HG02943 (cell line): ENCODE results near the gene MLX.
A peak's percentile ranks its signal among the peaks of the same experiment; 100 is the strongest.

Experiments used
- ATAC-seq: cut with Tn5 transposase; IDR thresholded peaks from one replicate; pipeline ENCODE4 v1.9.1; 2021; ENCODE audit warnings: mild to moderate bottlenecking, low read depth, moderate library complexity; ENCODE audit not compliant: unreplicated experiment

Gene MLX, protein sequence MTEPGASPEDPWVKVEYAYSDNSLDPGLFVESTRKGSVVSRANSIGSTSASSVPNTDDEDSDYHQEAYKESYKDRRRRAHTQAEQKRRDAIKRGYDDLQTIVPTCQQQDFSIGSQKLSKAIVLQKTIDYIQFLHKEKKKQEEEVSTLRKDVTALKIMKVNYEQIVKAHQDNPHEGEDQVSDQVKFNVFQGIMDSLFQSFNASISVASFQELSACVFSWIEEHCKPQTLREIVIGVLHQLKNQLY

DNA sequence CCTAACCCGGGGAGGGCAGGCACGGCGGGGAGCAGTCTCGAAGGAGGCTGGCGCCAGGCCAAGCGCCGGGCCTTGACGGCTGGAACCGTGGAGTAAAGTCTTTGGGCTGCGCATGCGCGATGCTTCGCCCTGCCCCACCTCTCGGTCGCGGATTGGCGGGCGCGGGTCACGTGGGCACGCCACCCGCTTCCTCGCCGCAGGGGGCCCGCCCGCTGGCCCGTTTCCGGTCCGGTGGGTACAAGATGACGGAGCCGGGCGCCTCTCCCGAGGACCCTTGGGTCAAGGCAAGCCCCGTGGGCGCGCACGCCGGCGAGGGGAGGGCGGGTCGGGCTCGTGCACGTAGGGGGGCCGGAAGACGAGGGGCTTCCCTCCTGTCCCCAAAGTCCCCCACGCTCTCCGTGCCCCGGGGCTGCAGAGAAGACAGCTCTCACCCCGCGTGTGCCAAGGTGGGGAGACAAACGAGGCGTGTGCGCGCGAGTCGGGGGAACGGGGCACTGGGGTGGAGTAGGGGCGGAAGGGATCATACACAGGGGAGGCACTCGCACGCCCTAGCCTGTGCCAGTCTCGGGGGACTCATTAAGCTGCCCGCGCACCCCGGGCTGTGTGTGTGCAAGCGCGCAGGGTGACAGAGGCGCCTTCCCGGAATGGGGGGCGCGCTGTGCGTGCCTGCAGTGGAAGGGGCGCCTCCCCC lies at the start of gene MLX:
Gene MLX, plus strand, starts transcription at position 218 of the 691 bp plus-strand sequence. Its CDS starts 25 bp downstream, at position 243.
- ATAC-seq: peak; percentile 47

GRCh38 chr17:42517516-42517915 lies 49.4 kb upstream of the MLX start:
- no peak for ATAC-seq

- no peak for ATAC-seq
Measured at GRCh38 chr17:42518046-42518754, 48.7 kb upstream of the MLX start.

DNA sequence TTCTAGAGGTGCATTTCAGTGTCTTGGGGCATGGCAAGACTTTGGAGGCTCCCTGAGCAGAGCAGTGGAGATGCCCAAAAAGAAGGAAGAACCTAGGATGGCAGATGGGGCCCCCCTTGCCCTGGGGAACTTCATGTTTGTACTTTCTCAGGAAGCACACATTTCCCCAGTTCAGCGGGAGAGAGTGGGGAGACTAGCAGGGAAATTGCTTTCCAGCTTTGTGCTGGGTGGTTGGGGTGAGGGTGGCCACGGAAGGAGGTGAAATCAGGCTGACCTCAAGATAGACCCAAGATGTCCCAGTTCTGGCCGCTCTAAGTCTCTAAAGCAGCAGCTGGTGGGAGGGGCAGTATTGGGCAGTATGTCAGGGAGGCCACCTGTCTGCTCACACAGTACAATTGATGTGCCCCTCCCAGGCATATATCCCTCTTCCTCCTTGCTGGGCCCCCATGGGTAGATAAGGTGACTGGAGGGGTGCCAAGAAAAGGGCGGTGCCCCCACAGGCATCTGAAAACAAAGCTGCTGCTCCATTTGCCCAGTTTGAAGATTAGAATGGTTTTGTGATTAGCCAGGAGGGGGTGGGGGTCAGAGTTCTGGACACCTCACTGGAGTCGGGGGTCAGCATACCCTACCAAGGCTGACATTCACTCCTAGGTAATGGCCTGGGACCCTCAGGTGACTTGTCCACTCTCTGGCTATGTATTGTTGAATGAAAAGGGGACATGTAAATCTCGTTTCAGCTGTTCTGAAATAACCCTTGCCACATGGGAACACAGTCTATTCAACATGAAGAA lies 48.0 kb upstream of the MLX start:
- ATAC-seq: no peak

GRCh38 chr17:42519546-42520491 lies 47.1 kb upstream of the MLX start:
- no peak for ATAC-seq

DNA sequence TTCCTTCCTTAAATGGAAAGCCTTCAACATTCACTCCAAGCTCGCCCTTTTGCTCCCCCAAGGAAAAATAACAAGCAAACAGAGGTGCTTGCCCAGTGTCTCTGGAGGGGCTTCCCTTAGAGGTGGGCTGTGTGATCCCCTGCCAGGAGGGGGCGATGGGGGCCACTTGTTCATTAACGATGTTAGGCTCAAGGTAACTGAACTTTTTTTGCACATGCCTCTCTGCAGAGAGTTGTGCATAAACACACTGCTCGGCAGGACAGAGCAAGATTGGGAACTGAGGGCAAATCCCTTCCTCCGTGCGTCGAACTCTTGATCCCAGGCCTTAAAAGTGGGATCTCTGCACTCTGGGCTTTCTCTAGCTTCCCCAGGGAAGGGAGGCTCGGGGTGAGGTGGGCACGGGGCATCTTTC lies 46.4 kb upstream of the MLX start:
- no peak for ATAC-seq

DNA sequence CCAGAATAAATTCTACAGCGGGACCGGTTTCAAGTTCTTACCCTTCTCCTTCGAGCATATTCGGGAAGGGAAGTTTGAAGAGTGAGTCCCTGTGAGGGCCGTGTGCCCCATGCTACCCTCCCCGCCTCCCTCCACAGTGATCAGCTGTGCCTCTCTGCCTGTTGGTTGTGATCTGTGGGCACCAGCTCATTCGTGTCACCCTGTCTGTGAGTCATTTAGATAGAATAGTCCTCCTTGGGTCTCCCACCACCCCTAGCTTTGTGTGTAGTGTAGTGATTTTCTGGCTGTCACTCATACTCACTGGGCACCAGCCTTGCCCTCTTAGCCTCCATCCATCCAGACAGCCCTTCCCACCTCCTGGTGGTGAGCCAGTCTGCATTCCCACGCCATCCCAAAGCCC lies 45.9 kb upstream of the MLX start:
- no peak for ATAC-seq

DNA sequence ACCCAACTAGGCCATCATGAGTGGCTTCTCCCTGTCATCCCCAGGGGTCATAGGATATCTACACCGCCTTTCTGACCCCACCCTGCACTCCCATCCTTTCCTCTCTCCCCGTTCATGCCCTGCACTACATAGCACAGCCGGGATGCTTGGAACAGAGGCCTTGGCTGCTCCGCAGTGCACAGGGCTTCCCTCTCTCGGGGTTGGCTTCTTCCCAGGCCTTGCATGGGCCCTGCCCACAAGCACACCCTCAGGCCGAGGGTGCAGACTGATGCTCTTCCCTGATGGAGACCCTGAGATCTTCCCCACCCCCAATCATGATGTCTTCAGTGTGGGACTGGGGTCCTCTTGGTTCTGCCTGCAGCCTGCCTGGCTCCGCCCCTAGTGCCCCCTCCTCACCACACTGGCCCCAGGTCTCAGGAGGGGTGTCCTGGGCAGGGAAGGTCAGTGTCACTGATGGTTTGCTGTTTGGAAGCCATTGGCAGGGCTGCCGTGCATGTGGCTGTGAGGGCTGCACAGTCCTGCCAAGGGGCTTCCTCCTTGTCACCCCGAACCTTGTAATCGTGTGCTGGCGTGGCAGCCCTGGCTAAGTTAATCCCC lies 45.1 kb upstream of the MLX start:
- no peak for ATAC-seq

- no peak for ATAC-seq
Measured at GRCh38 chr17:42522263-42522790, 44.6 kb upstream of the MLX start.

- ATAC-seq: no peak
Measured at GRCh38 chr17:42522798-42523278, 44.1 kb upstream of the MLX start.

DNA sequence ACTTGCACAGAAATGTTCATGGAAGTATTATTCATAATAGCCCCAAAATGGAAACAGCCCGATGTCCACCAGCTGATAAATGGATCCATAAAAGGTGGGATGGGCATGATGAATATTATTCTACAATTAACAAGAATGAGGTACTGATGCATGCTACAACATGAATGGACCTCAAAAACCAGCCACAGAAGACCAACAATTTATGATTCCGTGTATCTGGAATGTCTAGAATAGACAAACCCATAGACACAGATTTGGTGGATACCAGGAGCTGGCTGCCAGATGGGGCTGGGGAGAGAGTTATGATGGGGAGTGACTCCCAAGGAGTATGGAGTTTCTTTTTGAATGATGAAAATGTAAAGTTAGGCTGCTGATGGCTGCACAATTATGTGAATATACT lies 41.7 kb upstream of the MLX start:
- ATAC-seq: no peak

GRCh38 chr17:42526031-42526444 lies 40.9 kb upstream of the MLX start:
- no peak for ATAC-seq

GRCh38 chr17:42527932-42528331 lies 39.0 kb upstream of the MLX start:
- ATAC-seq: no peak

GRCh38 chr17:42529061-42529460 lies 37.8 kb upstream of the MLX start:
- ATAC-seq: no peak

- ATAC-seq: no peak
Measured at GRCh38 chr17:42530952-42531454, 35.9 kb upstream of the MLX start.

DNA sequence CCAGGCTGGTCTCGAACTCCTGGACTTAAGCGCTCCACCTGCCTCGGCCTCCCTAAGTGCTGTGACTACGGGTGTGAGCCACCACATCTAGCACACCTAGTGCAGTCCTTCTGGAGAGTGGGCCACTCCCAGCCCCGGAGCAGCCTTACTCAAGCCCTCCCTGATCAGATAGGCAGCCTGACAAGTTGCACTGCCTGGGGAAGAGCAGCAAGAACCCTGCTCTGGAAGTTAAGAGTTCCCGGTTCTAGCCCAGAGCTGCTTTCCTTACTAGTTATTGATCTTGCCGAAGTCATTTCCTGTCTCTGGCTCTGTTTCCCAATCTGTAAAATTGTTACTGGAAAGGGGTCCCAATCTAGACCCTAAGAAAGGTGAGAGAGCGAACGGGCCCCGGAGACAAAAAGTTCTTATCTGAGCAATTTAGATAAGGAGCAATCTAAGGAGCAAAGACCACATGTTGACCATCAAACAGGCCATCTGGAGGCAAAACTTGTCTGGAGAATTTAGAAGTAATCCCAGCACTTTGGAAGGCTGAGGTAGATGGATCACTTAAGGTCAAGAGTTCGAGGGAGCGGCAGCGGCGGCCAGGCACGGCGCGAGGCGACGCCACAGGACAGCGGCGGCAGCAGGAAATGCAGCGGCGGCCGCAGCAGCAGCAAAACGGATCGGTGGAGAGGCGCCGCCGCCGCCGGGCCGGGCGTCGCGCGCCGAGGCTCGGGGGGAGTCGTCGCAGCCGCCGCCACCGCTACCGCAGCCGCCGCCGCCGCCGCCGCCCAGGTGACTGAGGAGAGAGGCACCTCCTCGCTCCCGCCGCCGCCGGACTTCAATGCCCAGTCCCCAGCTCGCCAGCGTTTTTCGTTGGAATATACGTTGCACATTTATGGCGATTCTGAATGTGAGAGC lies 35.2 kb upstream of the MLX start:
- no peak for ATAC-seq

DNA sequence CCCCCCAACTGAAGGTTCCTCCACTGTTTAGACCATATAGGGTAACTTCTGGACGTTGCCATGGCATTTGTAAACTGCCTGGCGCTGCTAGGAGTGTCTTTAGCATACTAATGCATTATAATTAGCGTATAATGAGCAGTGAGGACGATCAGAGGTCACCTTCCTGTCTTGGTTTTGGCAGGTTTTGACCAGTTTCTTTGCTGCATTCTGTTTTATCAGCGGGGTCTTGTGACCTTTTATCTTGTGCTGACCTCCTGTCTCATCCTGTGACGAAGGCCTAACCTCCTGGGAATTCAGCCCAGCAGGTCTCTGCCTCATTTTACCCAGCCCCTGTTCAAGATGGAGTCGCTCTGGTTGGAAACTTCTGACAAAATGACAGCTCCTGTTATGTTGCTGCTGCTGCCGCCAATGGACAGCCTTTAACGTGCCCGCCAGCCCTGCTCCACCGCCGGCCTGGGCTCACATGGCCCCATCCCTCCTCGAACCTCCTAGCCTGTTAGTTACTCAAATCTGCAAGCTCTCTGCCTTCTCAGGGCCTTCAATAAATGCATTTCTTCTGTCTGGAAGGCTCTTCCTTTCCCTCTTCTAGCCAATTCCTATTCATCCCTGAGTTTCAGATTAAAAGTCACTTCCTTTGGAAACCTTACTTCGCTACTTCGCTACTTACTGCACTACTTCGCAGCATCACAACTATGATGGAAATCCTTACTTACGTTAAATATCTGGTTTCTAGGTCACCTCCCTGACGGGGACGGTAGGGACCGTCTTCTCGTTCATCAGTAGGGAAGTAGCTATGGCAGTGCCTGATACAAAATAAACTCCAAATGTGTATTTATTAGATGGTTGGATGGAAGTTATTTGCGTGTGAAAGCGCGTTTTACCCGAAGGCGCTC lies 31.5 kb upstream of the MLX start:
- no peak for ATAC-seq
